Activated CD8-positive, alpha-beta memory T cell treated with anti-CD3 and anti-CD28 coated beads, Interleukin-2, amount 50 U/mL, for 48 hours (primary cell): Measurements from ENCODE around the gene KLHL9.
"Not testable (repeated sequence)": the region's sequence is repeated elsewhere in the genome, so short reads cannot be mapped to it uniquely, and the experiment has no call there.

ENCODE experiments used
- DNase-seq: peaks from one replicate; pipeline ENCODE4 v3.0.0-alpha.2; 2020

Gene KLHL9, protein sequence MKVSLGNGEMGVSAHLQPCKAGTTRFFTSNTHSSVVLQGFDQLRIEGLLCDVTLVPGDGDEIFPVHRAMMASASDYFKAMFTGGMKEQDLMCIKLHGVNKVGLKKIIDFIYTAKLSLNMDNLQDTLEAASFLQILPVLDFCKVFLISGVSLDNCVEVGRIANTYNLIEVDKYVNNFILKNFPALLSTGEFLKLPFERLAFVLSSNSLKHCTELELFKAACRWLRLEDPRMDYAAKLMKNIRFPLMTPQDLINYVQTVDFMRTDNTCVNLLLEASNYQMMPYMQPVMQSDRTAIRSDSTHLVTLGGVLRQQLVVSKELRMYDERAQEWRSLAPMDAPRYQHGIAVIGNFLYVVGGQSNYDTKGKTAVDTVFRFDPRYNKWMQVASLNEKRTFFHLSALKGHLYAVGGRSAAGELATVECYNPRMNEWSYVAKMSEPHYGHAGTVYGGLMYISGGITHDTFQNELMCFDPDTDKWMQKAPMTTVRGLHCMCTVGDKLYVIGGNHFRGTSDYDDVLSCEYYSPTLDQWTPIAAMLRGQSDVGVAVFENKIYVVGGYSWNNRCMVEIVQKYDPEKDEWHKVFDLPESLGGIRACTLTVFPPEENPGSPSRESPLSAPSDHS

DNA sequence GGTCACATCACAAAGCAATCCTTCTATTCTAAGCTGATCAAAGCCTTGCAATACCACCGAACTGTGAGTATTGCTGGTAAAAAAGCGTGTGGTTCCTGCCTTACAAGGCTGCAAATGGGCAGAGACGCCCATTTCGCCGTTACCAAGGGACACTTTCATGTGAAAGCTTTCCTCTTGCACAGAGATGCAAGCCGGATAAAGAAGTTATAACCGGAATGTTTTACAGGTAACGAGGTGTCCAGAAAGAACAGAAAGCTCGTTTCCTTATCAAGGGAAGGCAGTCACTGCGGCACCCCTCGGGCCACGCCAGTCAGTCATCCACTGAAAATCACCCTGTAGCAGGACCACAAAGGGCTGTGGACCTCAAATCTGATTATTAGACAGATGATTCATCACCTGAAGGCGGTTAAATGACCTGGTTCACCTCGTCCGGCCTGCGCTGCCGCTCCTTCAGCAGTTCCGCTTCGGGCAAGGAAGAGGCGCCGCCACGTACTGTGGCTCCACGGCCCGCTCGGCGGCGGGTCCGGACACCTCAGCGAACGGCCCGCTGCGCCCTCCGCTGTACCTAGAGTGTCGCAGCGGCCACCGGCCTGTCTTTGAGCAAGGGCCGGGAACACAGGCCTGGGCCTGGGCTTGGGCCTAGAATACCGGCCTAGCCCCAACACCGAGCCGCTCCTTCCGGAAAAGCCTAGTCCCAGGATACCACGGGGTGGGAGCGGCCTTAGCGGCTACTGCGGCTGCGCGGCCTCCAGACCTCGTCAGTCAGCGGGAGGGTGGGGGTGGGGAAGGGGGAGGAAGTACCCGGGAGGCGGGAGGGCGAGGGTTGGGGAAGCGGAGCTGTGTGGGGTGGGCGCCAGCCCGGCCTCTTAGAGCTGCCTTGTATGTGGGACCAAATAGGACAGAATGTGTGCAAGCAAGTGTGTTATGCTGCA lies at the start of gene KLHL9:
TSS of gene KLHL9 (minus strand) at position 704 of the 932 bp plus-strand sequence. CDS start at position 159, 545 bp downstream.
- peak; percentile 91 for DNase-seq

GRCh38 chr9:21383627-21384026 lies 48.4 kb upstream of the KLHL9 start:
- no peak for DNase-seq

GRCh38 chr9:21381448-21382339 lies 46.5 kb upstream of the KLHL9 start:
- DNase-seq = no peak

GRCh38 chr9:21371467-21371866 lies 36.3 kb upstream of the KLHL9 start:
- DNase-seq = not testable (repeated sequence)

GRCh38 chr9:21367957-21368356 lies 32.8 kb upstream of the KLHL9 start, which contains the start of gene IFNA13:
IFNA13 (minus strand) TSS chr9:21368057; CDS start chr9:21368010, 47 bp downstream.
- DNase-seq = no peak

- DNase-seq = not testable (repeated sequence)
These were observed 32.0 kb upstream of the KLHL9 start for GRCh38 chr9:21367169-21367568.

GRCh38 chr9:21362287-21362686 lies 27.1 kb upstream of the KLHL9 start:
- DNase-seq = no peak

- DNase-seq = no peak
These were observed 22.6 kb upstream of the KLHL9 start for GRCh38 chr9:21357479-21358460.

DNA sequence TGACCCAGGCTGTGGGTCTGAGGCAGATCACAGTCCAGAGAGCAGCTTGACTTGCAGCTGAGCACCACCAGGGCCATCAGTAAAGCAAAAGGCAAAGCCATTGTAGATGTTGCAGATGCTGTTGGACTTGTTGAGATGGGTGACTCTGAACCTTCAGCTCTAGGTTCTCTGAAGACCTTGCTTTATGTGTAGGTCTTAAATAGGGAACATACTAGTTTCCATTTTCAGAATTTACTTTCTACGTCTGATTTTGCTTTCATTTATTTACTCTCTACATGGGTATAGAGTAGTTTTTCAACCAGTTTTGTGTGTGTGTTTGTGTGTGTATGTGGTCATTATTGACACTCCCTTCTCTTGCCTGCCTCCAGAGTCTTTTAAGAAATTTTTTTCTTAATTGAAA lies 15.6 kb upstream of the KLHL9 start, which contains the start of gene IFNA6:
TSS of gene IFNA6 (minus strand) at position 101 of the 400 bp plus-strand sequence. CDS start at position 101, 0 bp downstream.
- no peak for DNase-seq

DNA sequence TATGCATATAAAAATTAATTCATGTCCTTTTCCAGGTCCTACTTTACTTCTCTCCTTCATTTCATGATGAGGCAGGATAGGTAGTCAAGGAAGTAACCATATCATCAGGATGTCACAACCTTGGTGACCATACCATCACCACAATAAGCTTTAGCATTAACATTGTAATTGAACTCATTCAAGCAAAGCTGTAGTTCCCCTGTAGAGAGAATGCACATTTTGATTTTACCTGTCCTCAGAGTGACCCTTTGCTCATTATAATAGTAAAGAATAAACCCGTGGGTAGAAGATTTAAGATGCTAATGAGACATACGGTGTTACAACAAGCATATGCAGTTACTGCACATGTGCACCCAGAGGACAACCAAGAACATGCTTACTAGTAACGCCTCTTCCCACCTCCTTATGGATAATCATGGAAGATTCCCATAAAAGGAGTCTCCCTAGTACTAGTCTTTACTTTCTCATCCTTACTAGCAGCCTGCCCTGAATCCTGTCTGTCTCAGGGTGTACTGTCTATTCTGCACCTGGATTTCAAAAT lies 13.3 kb upstream of the KLHL9 start:
- DNase-seq = no peak

- no peak for DNase-seq
These were observed 5.5 kb upstream of the KLHL9 start for GRCh38 chr9:21340735-21341134.

GRCh38 chr9:21336457-21336856 lies 1.3 kb upstream of the KLHL9 start:
- DNase-seq = no peak

GRCh38 chr9:21333226-21333625 lies 2.0 kb downstream of the KLHL9 start:
- no peak for DNase-seq

DNA sequence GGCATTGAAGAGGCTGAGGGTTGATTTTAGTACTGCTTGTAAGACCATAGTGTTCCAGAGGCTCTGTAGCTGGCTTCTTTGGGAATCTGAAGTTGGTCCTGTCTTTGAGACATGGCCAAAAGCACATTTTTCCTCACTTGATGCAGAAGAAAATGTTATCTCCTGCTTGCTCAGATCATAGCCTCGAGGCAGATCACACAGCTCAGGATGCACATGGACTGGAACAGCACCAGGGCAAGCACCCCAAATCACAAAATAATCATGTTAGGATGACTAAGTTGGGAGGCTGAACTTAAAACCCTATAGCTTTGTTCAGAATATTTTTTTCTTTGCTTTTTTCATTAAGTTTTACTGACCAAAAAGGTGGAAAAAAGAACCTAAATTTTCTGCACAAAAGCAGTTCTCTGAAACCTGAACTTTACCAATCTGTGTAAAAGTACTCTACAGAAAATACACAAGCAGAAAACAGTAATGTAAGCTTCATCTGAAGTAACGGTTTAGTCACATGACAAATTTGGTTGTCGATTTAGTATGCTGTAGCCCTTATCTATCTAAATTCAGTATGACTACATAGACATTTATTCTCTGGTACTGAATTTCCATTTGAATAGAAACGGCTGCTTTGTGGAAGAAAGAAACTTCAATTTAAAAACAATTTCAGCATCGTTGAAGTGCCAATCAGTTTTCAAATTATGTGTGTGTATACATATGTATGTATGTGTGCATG lies 3.4 kb downstream of the KLHL9 start:
- DNase-seq = no peak

DNA sequence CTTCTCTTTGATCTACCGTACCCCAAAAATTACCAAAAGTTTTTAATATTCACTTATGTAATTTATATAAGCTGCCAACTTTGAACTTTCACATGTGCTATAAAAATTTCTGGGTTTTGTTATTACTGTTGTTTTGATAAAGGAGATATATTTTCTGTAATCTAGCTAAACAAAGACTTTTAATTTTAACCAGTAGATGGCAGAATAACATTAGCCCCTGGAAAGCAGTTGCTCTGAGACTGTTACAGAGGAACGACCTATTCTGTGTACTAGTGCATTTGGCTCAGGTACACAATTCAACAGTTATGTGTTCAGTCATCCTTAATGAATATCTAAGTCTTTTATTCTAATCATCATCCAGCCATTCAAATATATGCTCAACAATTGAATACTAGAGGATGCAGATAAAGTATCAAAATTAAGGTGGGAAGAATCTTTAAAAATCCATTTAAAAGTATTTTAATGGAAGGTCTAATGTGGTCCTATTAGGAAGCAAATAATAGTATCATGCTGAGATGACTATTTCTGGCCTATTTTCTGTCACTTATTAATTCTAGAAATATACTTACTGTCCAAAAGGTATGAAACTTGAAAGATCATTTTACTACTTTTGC lies 8.6 kb downstream of the KLHL9 start:
- DNase-seq = no peak

- no peak for DNase-seq
These were observed 11.2 kb downstream of the KLHL9 start for GRCh38 chr9:21324047-21324446.

DNA sequence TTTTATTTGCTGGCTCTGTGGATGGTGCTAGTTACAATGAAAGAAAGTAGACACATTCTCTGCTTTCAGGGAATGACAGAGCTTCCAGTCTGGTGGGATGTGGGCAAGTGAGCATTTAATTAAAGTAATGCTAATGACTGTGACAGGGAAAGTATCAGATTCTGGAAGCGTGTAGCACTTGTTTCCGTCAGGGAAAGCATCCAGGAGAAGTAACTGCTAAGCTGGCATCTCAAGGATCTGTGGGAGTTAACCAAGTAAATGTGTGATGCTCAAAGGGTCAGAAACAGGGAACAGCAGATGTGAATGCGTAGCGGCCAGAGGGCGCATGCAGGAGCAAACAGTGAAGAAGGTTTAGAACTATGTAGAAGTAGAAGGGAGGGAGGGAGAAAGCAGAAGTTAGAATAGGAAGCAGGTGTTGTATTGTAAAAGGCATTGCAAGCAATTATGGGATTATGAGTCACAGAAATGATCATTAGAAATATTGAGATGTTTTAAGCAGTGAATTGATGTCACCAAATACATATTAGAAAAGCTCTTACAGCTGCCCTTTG lies 12.2 kb downstream of the KLHL9 start:
- no peak for DNase-seq

- no peak for DNase-seq
These were observed 14.7 kb downstream of the KLHL9 start for GRCh38 chr9:21320465-21320864.
